MM.1S (cell line): ENCODE measurements around the gene ABCD1.

Experiments
- DNase-seq: peaks from one replicate; pipeline ENCODE4 v3.0.0-alpha.2; 2015
- H2AFZ ChIP-seq: fragments of 300-600 bp; sonication (generic); 2 replicates; pipeline ENCODE4 v1.6.0; 2016; ENCODE audit warnings: antibody characterized with exemption, low read length
- H3F3A ChIP-seq: fragments of 300-600 bp; sonication (generic); 2 replicates; pipeline ENCODE4 v1.6.1; 2016; ENCODE audit warnings: mild to moderate bottlenecking, antibody characterized with exemption, low read length, moderate library complexity, mixed read lengths; ENCODE audit not compliant: insufficient read depth
- H3K27ac ChIP-seq: fragments of 300-600 bp; sonication (generic); 2 replicates; pipeline ENCODE4 v1.5.1; 2016; ENCODE audit warnings: mild to moderate bottlenecking, low read length
- H3K27me3 ChIP-seq: fragments of 300-600 bp; sonication (generic); replicated peaks from 2 replicates; pipeline ENCODE4 v1.6.0; 2016; ENCODE audit warnings: low read length; ENCODE audit not compliant: insufficient read depth
- H3K36me3 ChIP-seq: fragments of 300-600 bp; sonication (generic); replicated peaks from 2 replicates; pipeline ENCODE4 v1.6.1; 2016; ENCODE audit warnings: mild to moderate bottlenecking, low read length, mixed read lengths; ENCODE audit not compliant: insufficient read depth
- H3K4me1 ChIP-seq: fragments of 300-600 bp; sonication (generic); 2 replicates; pipeline ENCODE4 v1.6.1; 2016; ENCODE audit warnings: low read length, mixed read lengths
- H3K4me2 ChIP-seq: fragments of 300-600 bp; sonication (generic); 2 replicates; pipeline ENCODE4 v1.6.0; 2016; ENCODE audit warnings: low read depth, low read length
- H3K4me3 ChIP-seq: fragments of 300-600 bp; sonication (generic); 2 replicates; pipeline ENCODE4 v1.5.1; 2016; ENCODE audit warnings: low read length, mixed read lengths
- H3K79me2 ChIP-seq: fragments of 300-600 bp; sonication (generic); 2 replicates; pipeline ENCODE4 v1.6.1; 2016; ENCODE audit warnings: mixed run types, low read length, mixed read lengths
- H3K9ac ChIP-seq: fragments of 300-600 bp; sonication (generic); 2 replicates; pipeline ENCODE4 v1.6.1; 2016; ENCODE audit warnings: low read length, mixed read lengths
- H3K9me2 ChIP-seq: fragments of 300-600 bp; sonication (generic); replicated peaks from 2 replicates; pipeline ENCODE4 v1.6.1; 2016; ENCODE audit warnings: mild to moderate bottlenecking, low read length, mixed read lengths; ENCODE audit not compliant: insufficient read depth
- H3K9me3 ChIP-seq: fragments of 300-600 bp; sonication (generic); replicated peaks from 2 replicates; pipeline ENCODE4 v1.6.1; 2016; ENCODE audit warnings: mild to moderate bottlenecking, low read length, mixed read lengths; ENCODE audit not compliant: insufficient read depth
- H4K20me1 ChIP-seq: fragments of 300-600 bp; sonication (generic); 2 replicates; pipeline ENCODE4 v1.6.1; 2016; ENCODE audit warnings: mild to moderate bottlenecking, low read length, moderate library complexity, mixed read lengths; ENCODE audit not compliant: insufficient read depth
- EZH2 ChIP-seq: fragments of 300-600 bp; sonication (generic); optimal IDR thresholded peaks from 2 replicates; pipeline ENCODE3; 2017; ENCODE audit warnings: low read depth, mild to moderate bottlenecking, antibody characterized with exemption, low read length, mixed read lengths
- EZH2phosphoT487 ChIP-seq: fragments of 300-600 bp; sonication (generic); IDR thresholded peaks from 2 replicates; pipeline ENCODE4 v1.6.1; 2018; ENCODE audit warnings: antibody characterized with exemption, low read length
- TF ChIP-seq, protein P1 (sequence below): fragments of 300-600 bp; sonication (generic); IDR thresholded peaks from 2 replicates; pipeline ENCODE4 v1.5.1; 2016; ENCODE audit warnings: antibody characterized with exemption, low read length, mixed read lengths

Gene ABCD1

DNA sequence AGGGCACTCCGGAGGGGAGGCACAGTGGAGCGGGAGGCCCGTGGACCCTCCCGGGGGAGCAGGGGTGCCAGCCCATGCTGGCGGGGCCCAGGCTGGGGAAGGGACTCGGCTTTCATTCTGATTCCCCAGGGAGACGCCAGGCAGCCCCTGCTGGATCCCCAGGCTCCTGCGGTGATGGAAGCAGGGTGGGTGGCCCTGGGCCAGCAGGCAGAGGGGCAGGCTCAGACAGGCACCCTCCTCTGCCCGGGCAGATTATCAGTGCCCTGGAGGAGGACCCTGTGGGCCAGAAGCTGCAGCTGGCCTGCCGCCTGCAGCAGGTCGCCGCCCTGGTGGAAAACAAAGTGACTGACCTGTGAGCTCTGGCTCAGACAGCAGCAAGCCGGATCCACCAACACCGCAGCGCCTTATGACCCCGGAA, 54.0 kb downstream of the ABCD1 start:
- no peak overlapping the region for H3K4me3 ChIP-seq
- no peak overlapping the region for H3K4me2 ChIP-seq
- no peak overlapping the region for H2AFZ ChIP-seq
- no peak for DNase-seq
- TF ChIP-seq EZH2phosphoT487: no peak
- TF ChIP-seq EZH2: no peak
- H4K20me1 ChIP-seq: no peaks in the 10 kb centered on the region
- H3K36me3 ChIP-seq: no peaks in the 10 kb centered on the region
- H3K27me3 ChIP-seq: peaks cover 3% of the 10 kb centered on the region; the same call in 1 of the 2 replicates
- H3K9ac ChIP-seq: no peak overlapping the region
- H3K4me1 ChIP-seq: no peaks in the 10 kb centered on the region
- no peak overlapping the region for H3K27ac ChIP-seq
- H3F3A ChIP-seq: no peaks in the 10 kb centered on the region
- H3K79me2 ChIP-seq: no peaks in the 10 kb centered on the region
- H3K9me2 ChIP-seq: no peaks in the 10 kb centered on the region
- H3K9me3 ChIP-seq: no peaks in the 10 kb centered on the region

DNA sequence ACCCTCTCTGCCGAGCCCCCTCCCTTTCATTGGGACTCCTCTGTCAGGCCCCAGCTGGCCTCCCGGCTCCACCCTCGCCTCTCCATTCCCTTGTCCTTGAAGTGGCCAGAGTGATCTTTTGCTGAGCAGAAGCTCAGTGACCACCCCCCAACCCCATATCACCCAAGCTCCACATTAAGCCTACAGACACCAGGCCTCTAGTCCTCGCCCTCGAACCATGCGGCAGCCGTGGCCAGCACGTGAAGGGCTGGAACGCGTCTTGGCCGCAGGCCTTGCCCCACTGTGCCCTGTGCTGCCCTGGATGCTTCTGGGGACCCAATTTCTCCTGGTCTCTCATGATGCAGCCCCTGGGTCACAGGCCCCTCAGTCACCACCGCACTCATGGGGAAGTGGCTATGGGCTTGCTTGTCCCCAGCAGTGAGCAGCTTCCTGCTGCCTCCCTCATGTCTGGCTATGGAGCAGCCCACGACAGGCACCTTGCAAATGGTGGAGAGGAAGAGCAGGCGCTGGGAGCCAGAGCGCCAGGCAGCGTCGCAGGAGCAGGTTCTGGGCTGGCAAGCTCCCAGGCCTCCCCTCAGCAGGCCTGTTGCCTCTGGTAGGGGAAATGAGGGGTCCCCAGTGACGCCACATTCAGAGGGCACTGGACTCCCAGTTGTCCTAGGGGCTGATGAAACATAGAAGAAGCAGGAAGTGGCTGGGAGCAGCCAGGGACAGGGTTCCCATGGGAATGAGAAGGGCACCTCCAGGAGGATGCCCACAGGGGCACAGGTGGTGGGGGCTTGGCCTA, 55.4 kb downstream of the ABCD1 start:
- no peaks in the 10 kb centered on the region for H3K9me2 ChIP-seq
- DNase-seq: no peak
- H3K4me3 ChIP-seq: no peak overlapping the region
- H3K4me1 ChIP-seq: no peaks in the 10 kb centered on the region
- no peak overlapping the region for H3K9ac ChIP-seq
- H3K36me3 ChIP-seq: no peaks in the 10 kb centered on the region
- no peaks in the 10 kb centered on the region for H3K9me3 ChIP-seq
- no peaks in the 10 kb centered on the region for H3F3A ChIP-seq
- H2AFZ ChIP-seq: no peak overlapping the region
- H3K79me2 ChIP-seq: no peaks in the 10 kb centered on the region
- peaks cover 3% of the 10 kb centered on the region; the same call in 1 of the 2 replicates for H3K27me3 ChIP-seq
- TF ChIP-seq EZH2 (no peak), EZH2phosphoT487 (no peak)
- TF ChIP-seq, protein P1, sequence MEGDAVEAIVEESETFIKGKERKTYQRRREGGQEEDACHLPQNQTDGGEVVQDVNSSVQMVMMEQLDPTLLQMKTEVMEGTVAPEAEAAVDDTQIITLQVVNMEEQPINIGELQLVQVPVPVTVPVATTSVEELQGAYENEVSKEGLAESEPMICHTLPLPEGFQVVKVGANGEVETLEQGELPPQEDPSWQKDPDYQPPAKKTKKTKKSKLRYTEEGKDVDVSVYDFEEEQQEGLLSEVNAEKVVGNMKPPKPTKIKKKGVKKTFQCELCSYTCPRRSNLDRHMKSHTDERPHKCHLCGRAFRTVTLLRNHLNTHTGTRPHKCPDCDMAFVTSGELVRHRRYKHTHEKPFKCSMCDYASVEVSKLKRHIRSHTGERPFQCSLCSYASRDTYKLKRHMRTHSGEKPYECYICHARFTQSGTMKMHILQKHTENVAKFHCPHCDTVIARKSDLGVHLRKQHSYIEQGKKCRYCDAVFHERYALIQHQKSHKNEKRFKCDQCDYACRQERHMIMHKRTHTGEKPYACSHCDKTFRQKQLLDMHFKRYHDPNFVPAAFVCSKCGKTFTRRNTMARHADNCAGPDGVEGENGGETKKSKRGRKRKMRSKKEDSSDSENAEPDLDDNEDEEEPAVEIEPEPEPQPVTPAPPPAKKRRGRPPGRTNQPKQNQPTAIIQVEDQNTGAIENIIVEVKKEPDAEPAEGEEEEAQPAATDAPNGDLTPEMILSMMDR: no peak
- H3K4me2 ChIP-seq: no peak overlapping the region
- no peaks in the 10 kb centered on the region for H4K20me1 ChIP-seq
- H3K27ac ChIP-seq: no peak overlapping the region

DNA sequence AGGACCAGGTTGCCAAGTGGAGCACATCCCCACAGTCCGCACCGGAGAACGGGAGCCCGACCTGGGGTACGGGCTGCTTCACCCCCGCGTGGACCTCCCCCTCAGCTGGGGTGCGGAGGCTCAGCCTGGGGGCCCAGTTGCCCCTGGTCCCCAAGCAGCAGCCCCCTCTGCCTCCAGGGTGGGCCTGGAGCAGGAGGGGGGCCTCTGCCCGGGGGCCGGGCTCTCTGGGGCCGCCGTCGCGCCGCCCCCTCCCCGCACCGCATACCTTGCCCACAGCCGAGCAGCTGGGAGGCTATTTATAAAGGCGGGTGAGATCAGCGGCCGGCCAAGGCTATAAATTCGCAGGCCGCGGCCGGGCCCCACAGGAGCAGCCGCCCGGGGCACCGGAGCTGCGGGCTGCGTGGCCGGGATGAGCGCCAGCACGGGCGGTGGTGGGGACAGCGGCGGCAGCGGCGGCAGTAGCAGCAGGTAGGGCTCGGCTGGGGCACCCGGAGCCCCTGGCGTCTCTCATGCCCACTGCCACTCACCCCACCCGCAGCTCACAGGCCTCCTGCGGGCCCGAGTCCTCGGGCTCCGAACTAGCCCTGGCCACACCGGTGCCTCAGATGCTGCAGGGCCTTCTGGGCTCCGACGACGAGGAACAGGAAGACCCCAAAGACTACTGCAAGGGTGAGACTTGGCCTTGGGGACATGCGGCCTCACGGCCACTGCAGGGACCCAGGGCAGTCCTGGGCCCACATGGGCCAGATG, 56.2 kb downstream of the ABCD1 start, which contains the start of gene SRPK3:
Gene SRPK3 (plus strand): TSS at position 364 of the 750 bp plus-strand sequence. CDS start 46 bp downstream, at position 410.
- Histone ChIP-seq H3K4me1 (no peaks in the 10 kb centered on the region), H3K9me2 (no peaks in the 10 kb centered on the region), H3K9ac (no peak within 1 kb of the TSS), H2AFZ (no peak within 1 kb of the TSS), H3K4me2 (no peak within 1 kb of the TSS), H3K9me3 (no peaks in the 10 kb centered on the region), H3K79me2 (no peaks in the 10 kb centered on the region), H3F3A (no peaks in the 10 kb centered on the region), H3K36me3 (no peaks in the 10 kb centered on the region), H4K20me1 (no peaks in the 10 kb centered on the region), H3K27ac (no peak within 1 kb of the TSS), H3K4me3 (no peak within 1 kb of the TSS), H3K27me3 (peaks cover 3% of the 10 kb centered on the region; the same call in 1 of the 2 replicates)
- DNase-seq: no peak
- TF ChIP-seq EZH2phosphoT487 (no peak), EZH2 (no peak)
- TF ChIP-seq, protein P1: no peak
